ENCODE results near the gene ZACN.
A peak's percentile ranks its signal among the peaks of the same experiment; 100 is the strongest.
"Not testable (repeated sequence)": the region's sequence is repeated elsewhere in the genome, so short reads cannot be mapped to it uniquely, and the experiment has no call there.

The ZACN gene

DNA sequence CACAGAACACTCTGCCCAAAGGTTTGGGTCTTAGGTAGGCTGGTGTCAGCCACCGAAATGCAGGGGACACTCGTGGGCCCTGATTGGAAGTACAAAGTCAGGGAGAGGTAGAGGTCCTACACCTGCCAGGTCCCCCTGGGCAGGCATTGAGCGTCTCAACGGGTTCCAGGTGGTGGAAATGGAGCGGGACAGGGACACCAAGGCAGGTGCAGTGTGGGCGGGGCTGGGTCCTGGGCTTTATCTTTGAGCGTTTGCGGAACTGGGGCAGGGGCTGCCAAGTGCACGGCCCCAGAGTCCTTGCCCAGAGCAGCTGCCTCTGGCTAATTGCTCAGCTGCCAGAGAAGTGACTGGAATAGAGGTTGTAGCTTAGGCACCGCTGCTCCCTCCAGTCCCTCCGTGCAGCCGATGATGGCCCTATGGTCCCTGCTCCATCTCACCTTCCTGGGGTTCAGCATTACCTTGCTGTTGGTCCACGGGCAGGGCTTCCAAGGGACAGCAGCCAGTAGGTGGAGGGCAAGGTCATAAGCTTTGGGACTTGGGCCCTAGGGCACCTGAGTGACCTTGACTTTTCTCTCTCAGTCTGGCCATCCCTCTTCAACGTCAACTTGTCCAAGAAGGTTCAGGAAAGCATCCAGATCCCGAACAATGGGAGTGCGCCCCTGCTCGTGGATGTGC is at the start of gene ZACN:
TSS of gene ZACN (plus strand) at position 323 of the 675 bp plus-strand sequence. CDS start at position 406, 83 bp downstream.
- peaks cover 46% of the 10 kb centered on the region for H3K4me1 Mint-ChIP-seq (ENCODE audit: low read depth)
- H3K36me3 Mint-ChIP-seq (ENCODE audit: low read depth), result peaks cover 1% of the 10 kb centered on the region
- H3K9me3 Mint-ChIP-seq, result no peaks in the 10 kb centered on the region
- H3K27ac Mint-ChIP-seq, result no peak within 1 kb of the TSS
- H3K4me3 Mint-ChIP-seq, result no peak within 1 kb of the TSS
- peaks cover 45% of the 10 kb centered on the region for H3K27me3 Mint-ChIP-seq

DNA sequence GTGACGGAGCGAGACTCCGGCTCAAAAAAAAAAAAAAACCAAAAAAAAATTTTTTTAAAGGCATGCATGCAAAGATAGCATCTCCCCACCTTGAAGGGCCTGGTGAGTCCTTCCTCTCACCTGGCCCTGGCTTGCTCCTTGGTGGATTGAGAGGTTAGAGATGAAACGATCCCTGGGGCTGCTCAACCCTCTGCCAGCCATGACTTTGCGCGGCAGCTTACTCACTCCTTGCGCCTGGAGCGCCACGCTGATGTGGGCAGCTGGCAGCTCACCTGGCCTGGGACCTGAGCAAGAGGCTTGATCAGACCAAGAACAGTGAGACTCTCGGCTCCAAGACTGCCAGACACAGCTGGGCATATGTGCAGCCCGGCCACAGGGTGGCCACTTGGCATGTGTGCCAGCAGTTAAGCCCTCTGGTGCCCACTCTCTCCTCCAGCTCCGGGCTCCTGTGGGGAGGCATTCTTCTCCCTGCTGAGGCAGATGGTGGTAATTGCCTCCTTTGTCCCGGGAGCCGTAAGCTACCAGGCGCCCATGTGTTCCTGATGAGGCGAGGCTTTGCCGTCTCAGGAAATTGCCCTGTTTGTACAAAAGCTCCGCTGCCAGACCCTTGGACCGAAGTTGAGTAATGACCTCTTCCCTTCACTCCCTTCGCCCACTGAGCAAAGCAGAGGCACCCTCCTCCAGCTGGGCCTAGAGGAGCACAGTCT is 46.8 kb upstream of the ZACN start:
- Mint-ChIP-seq H3K9me3 (no peaks in the 10 kb centered on the region), H3K27ac (no peak overlapping the region), H3K27me3 (no peaks in the 10 kb centered on the region), H3K4me3 (no peak overlapping the region), H3K36me3 (ENCODE audit: low read depth) (peaks cover 5% of the 10 kb centered on the region), H3K4me1 (ENCODE audit: low read depth) (peaks cover 21% of the 10 kb centered on the region)

DNA sequence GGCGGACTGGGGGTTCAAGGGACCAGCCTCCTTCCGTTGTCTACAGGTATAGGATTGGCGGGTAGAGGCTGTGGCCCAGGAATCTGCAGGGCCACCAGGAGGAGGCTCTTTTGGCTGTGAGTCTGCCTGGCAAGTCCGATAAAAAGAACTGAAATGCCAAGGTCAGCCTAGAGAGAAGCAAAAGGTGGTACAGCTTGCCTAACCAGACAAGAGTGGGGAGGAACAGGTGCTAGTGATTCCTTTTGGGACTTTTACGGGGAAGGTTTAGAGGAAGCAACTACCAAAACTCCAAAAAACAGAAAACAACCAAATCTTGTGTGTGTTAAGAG is 46.2 kb upstream of the ZACN start:
- Mint-ChIP-seq H3K27me3 (no peaks in the 10 kb centered on the region), H3K9me3 (no peaks in the 10 kb centered on the region), H3K4me1 (ENCODE audit: low read depth) (peaks cover 21% of the 10 kb centered on the region), H3K4me3 (no peak overlapping the region), H3K36me3 (ENCODE audit: low read depth) (peaks cover 5% of the 10 kb centered on the region), H3K27ac (no peak overlapping the region)

DNA sequence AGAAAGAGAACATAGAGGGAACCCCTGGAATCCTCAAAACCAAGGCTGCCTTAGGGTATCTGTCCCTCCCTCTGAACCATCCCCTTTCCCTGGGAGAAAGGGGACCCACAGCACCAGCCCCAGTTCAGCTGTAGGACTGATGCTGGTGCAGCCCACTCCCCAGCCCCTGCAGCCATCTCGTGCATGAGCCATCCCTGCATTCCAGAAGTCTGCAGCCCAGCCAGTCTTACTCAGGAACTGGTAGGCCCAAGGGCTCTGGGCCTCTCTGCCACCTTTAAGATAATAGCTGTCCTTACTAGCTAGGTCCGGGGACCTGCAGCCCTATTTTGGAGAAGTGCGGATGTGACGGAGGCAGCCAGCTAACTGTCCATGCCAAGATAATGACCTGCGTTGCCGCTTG is 45.8 kb upstream of the ZACN start:
- Mint-ChIP-seq H3K4me1 (ENCODE audit: low read depth) (peaks cover 21% of the 10 kb centered on the region), H3K27me3 (no peaks in the 10 kb centered on the region), H3K4me3 (no peak overlapping the region), H3K9me3 (no peaks in the 10 kb centered on the region), H3K36me3 (ENCODE audit: low read depth) (peaks cover 7% of the 10 kb centered on the region), H3K27ac (no peak overlapping the region)

DNA sequence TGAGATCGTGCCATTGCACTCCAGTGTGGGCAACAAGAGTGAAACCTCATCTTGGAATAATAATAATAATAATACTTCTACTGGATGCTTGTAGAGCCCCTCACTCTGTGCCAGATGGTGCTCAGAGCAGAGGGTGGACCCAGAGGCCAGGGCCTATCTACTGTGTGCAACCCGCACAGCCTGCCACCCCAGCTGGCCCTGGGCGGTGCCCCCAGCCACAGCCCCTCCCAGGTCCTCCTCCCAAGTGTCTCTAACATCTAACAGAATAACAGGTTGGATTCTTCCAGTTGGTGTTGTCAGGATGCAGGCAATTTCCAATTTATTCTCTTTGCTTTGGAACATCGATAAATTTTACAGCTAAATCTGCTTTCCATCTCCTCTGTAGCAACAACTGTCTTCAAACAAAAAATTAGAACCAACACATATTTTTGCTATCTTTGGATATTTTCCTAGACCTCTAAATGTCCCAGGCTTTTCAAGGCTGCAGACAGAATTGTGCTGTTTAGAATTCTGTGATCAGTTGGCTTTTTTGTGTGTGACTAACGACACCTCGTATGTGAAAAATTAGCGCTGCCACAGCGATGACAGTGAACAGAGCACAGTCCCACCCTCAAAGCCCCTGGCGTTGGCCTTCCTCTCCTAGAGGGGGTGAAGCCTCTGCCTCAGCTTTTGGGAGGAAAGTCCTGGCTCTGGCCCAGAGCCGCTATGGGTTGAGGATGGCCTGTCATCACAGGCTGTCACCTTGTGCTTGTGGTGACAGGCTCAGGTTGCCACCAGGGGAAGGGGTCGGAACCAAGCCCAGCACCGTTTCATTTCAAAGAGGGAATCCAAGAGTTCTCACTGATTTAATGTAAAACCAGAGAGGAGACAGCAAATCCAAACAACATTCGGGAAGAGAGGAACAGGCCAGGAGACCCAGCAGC is 44.3 kb upstream of the ZACN start:
- H3K4me3 Mint-ChIP-seq, result no peak overlapping the region
- H3K9me3 Mint-ChIP-seq, result no peaks in the 10 kb centered on the region
- no peaks in the 10 kb centered on the region for H3K27me3 Mint-ChIP-seq
- H3K4me1 Mint-ChIP-seq (ENCODE audit: low read depth), result peaks cover 9% of the 10 kb centered on the region
- no peak overlapping the region for H3K27ac Mint-ChIP-seq
- H3K36me3 Mint-ChIP-seq (ENCODE audit: low read depth), result peaks cover 21% of the 10 kb centered on the region

DNA sequence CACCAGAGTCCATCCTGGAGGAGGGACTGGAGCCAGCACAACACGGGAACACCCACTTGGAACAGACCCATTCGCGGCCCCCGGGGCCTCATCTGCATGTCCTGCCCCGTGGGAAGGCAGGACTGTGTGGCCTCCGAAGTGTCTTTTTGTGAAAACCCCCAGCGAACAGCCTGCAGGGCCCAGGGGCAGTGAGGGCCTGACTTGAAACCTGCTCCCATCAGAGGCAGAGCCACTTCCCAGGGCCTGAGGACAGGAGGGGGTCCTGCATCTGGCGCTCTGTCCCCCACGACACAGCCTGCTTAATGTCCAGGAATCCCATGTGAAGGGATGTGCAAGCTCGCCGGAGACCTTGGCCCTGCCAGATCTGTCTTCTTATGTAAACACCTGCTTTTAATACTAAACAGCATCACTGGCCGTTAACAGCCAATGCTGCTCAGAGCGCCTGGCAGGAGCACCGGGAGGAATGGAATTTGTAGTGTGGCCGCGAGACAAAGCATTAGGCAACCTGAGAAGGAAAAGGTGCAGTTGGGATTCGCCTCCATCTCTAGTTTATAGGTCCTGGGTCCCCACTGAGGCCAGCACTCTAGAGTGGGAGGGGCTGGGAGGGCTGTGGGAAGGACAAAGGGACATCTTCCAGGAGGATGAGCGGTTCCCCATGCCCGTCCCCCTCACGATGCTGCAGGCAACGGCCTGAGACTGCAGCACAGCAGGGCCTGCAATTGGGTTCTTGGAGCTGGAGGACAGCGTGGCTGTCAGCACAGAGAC is 42.3 kb upstream of the ZACN start:
- Mint-ChIP-seq H3K4me1 (ENCODE audit: low read depth) (peaks cover 6% of the 10 kb centered on the region), H3K27me3 (no peaks in the 10 kb centered on the region), H3K4me3 (no peak overlapping the region), H3K9me3 (no peaks in the 10 kb centered on the region), H3K36me3 (ENCODE audit: low read depth) (peaks cover 31% of the 10 kb centered on the region), H3K27ac (peak overlapping the region; percentile 33)

DNA sequence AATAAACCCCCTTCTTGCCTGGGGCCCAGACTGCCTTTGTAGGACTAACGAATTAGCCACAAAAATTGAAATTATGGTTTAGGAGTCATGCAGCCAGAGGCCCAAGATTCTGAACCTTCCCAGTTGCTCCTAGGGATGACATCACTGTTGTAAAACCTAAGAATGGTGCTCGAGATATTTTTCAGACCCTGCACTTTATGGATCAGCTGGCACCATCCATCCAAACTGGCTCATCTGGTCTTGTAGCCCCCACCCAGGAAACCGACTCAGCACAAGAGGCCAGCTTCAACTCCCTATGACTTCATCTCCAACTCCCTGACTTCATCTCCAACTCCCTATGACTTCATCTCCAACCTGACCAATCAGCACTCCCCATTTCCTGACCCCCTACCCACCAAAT is 40.9 kb upstream of the ZACN start:
- H3K4me1 Mint-ChIP-seq (ENCODE audit: low read depth), result peaks cover 6% of the 10 kb centered on the region
- no peak overlapping the region for H3K27ac Mint-ChIP-seq
- peaks cover 38% of the 10 kb centered on the region for H3K36me3 Mint-ChIP-seq (ENCODE audit: low read depth)
- no peaks in the 10 kb centered on the region for H3K9me3 Mint-ChIP-seq
- H3K4me3 Mint-ChIP-seq, result no peak overlapping the region
- no peaks in the 10 kb centered on the region for H3K27me3 Mint-ChIP-seq

DNA sequence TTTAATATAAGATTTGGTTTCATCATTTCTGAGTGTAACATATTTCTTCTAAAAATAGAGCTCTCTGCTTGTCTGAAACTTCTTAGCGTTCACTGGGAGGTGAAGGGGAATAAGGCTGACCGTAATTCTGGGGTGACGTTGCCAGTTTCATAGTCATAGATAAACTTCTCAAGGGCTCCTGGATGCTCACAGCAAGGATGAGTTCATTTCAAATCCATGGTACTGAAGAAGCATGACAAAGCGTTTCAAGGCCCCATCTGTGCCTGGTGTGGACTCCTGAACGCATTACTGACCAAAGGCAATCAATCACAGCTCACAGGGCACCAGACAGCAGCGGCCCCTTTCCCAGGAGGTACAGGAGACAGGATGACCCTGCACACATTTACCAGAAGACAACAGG is 39.9 kb upstream of the ZACN start:
- no peaks in the 10 kb centered on the region for H3K9me3 Mint-ChIP-seq
- H3K4me3 Mint-ChIP-seq, result no peak overlapping the region
- peaks cover 6% of the 10 kb centered on the region for H3K4me1 Mint-ChIP-seq (ENCODE audit: low read depth)
- no peaks in the 10 kb centered on the region for H3K27me3 Mint-ChIP-seq
- peaks cover 45% of the 10 kb centered on the region for H3K36me3 Mint-ChIP-seq (ENCODE audit: low read depth)
- H3K27ac Mint-ChIP-seq, result no peak overlapping the region

DNA sequence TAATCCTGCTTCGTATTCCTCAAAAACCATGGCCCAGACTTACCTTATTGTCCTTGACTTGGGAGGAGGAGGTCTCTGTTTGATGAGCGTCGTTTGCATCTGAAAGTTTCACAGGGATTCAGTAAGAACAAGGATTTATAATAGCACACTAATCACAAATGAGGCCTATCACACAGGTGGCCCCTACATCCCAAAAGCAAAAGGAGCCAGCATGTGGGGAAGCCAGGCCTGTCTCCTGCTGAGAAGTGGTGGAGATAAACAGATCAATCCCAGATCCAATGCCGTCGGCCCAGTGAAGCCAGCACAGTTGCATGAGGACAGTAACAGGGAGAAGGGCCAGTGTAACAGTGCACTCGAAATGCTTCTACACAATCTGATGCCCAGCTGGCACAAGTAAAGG is 38.6 kb upstream of the ZACN start:
- Mint-ChIP-seq H3K27me3 (no peaks in the 10 kb centered on the region), H3K27ac (no peak overlapping the region), H3K36me3 (ENCODE audit: low read depth) (peaks cover 58% of the 10 kb centered on the region), H3K9me3 (no peaks in the 10 kb centered on the region), H3K4me1 (ENCODE audit: low read depth) (no peaks in the 10 kb centered on the region), H3K4me3 (no peak overlapping the region)

DNA sequence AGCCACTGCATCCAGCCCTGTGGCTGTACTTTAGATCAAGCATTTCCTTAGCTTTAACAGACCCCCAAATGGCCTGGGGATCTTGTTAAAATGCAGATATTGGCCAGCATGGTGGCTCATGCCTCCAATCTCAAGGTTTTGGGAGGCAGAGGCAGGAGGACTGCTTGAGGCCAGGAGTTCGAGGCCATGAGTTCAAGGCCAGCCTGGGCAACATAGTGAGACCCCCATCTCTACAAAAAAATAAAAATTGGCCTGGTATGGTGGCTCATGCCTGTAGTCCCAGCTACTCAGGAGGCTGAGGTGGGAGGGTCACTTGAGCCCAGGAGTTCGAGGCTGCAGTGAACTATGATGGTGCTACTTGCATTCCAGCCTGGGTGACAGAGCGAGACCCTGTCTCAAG is 36.1 kb upstream of the ZACN start:
- H3K27ac Mint-ChIP-seq; H3K4me1 Mint-ChIP-seq (ENCODE audit: low read depth); H3K9me3 Mint-ChIP-seq; H3K27me3 Mint-ChIP-seq; H3K4me3 Mint-ChIP-seq: not testable (repeated sequence)
- H3K36me3 Mint-ChIP-seq (ENCODE audit: low read depth), result peaks cover 67% of the 10 kb centered on the region

DNA sequence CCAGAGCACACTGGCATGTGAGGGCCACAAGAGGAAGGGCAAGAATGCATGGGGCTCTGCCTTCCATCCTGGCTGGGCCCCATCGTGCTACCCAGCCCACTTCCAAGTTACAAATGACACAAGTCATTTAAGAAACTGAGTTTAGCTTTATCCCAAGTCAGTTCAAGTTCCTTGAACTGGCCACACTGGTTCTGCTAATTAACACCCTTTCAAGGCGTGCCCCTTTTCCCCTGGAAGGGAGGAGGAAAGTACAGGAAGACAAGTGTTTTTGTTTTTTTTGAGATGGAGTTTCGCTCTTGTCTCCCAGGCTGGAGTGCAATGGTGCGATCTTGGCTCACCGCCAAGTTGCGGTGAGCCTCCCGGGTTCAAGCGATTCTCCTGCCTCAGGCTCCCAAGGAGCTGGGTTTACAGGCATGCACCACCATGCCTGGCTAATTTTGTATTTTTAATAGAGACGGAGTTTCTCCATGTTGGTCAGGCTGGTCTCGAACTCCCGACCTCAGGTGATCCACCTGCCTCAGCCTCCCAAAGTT is 34.4 kb upstream of the ZACN start:
- H3K27ac Mint-ChIP-seq; H3K4me3 Mint-ChIP-seq; H3K9me3 Mint-ChIP-seq; H3K4me1 Mint-ChIP-seq (ENCODE audit: low read depth); H3K27me3 Mint-ChIP-seq: not testable (repeated sequence)
- peaks cover 68% of the 10 kb centered on the region for H3K36me3 Mint-ChIP-seq (ENCODE audit: low read depth)

DNA sequence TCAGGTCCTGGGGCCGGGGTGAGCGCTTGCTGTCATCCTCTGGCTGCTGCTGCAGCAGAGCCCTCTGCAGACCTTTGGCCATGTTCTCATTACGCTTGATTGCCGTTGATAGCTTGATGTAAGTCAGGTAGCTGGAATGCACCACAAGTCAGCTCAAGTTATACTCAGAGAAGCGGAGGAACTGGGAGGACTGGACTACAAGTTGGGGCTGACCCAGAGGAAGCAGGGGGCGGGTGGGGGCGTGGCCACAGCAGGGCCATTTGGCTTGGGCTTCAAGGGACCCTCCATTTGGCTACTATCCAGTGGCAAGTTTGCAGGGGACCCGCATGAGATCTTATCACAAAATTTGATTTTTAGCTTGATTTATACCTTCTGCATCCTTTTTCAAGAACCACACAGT is 32.9 kb upstream of the ZACN start:
- peaks cover 11% of the 10 kb centered on the region for H3K4me1 Mint-ChIP-seq (ENCODE audit: low read depth)
- H3K27me3 Mint-ChIP-seq, result no peaks in the 10 kb centered on the region
- H3K27ac Mint-ChIP-seq, result no peak overlapping the region
- H3K36me3 Mint-ChIP-seq (ENCODE audit: low read depth), result peaks cover 69% of the 10 kb centered on the region
- H3K4me3 Mint-ChIP-seq, result no peak overlapping the region
- H3K9me3 Mint-ChIP-seq, result no peaks in the 10 kb centered on the region

DNA sequence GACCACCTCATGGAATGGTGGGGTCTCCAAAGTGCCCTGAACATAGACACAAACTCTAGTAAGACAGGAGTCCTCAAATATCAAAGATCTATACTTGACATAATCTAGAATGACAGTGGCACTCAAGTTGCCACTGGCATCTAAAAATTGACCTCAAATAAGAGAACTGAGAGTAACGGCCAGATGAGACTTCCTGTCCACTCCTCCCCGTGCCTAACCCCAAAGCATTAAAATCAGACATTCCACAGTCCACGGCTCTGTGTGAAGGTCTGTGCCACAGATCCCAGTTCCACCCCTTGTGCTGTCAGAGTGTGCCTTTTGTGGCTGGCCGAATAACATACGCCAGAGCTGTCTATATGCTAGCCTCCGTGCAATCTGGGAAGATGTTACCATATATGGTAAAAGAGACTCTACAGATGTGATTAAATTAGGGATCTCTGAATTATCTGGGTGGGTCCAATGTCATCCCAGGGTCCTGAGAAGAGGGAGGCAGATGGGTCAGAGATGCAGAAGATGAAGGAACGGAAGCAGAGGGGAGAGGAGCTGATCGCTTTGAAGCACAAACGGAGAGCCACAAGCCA is 30.9 kb upstream of the ZACN start:
- Mint-ChIP-seq H3K27ac (no peak overlapping the region), H3K36me3 (ENCODE audit: low read depth) (peaks cover 70% of the 10 kb centered on the region), H3K4me1 (ENCODE audit: low read depth) (peaks cover 12% of the 10 kb centered on the region), H3K27me3 (no peaks in the 10 kb centered on the region), H3K9me3 (no peaks in the 10 kb centered on the region), H3K4me3 (no peak overlapping the region)

DNA sequence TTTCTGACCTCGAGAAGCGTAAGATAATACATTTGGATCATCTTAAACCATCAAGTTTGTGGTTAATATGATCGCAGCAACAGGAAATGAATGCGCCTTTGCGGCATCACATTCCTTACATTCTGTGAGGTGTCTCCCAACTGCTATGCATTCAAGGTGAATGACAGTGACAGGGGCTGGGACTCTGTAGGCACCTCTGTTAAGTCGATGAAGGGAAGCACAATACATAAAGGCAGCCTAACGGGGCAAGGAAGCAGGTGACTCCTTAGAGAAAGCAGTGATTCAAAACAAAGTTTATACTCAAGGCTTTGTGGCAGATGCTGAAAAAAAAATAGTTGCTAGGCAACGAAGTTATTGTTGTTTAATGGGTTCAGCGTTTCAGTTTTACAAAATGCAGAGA is 30.3 kb upstream of the ZACN start:
- Mint-ChIP-seq H3K4me1 (ENCODE audit: low read depth) (peaks cover 18% of the 10 kb centered on the region), H3K27ac (peak overlapping the region; percentile 24), H3K27me3 (no peaks in the 10 kb centered on the region), H3K36me3 (ENCODE audit: low read depth) (peaks cover 72% of the 10 kb centered on the region), H3K4me3 (no peak overlapping the region), H3K9me3 (no peaks in the 10 kb centered on the region)
